Measurements from ENCODE around the gene NELL1.
"Not testable (repeated sequence)": the region's sequence is repeated elsewhere in the genome, so short reads cannot be mapped to it uniquely, and the experiment has no call there.

The NELL1 gene

GRCh38 chr11:21205205-21205604, 535.8 kb downstream of the NELL1 start:
- no peak for DNase-seq (ENCODE audit: low read depth)

DNA sequence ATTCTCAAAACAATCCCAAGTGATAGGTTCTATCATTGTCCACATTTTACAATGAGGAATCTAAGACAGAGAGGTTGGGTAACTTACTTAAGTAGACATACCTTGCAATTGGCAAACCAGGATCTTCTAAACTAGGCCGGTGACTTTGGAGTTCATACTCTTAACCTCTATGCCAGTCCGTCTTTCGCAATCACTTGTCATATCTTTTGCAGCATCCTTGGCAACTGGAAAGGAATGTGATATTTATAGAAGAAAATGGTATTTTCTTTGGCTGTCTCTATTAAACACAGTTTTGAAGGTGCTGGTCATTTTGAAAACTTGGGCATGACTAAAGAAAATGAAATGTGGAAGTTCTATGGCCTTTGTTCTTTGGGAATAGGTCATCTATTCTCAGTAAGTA, 556.5 kb downstream of the NELL1 start:
- DNase-seq (ENCODE audit: low read depth), result no peak

DNA sequence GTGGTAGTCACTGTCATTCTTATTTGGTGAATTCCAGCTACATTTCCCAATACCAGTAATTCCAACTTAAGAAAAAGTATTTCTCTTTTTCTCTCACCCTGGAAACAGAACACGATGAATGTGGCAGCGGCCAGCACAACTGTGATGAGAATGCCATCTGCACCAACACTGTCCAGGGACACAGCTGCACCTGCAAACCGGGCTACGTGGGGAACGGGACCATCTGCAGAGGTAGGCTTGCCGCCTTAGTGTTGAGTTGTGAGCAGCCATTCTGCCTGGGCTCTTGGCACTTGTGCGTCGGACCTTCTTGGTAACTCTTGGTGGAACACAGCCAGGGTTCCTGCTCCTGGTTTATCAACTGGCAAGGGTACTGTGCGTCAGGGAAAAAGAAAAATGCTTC, 559.8 kb downstream of the NELL1 start:
- no peak for DNase-seq (ENCODE audit: low read depth)

DNA sequence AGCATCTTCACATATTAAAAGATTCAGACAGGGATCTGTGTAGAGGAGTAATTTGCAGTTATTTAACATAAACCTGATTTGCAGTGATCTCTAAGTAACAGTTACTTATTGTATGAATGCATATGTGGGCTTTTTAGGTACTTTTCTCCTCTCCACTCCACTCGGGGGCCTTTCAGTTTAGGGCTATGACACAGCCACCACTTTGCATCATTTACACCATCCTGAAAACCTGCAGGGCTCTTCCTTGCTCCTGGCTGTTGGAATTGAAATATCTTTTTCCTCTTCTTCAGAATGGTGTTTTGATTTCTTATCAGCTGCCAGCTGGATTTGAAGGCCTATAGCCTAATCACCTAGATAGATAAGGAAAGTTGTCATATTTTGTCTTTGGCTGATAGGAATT, 580.8 kb downstream of the NELL1 start:
- no peak for DNase-seq (ENCODE audit: low read depth)

DNA sequence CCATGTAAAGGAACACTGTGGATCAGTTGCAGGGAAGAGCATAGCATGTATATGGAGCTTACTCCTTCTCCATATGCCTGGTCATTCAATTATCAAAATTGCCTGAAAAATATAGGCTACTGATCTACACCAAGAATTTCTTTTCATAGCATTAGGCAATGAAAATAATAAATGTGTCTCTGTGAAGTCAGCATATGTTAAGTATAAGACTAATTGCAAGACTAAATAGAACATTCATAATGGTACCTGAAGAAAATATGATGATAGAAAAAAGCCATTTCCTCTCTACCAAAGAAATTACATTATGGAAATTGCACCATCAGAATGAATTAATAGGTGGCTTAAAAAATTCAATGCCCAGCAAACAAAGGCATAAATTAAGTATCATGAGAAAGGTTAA, 584.7 kb downstream of the NELL1 start:
- DNase-seq (ENCODE audit: low read depth), result no peak

DNA sequence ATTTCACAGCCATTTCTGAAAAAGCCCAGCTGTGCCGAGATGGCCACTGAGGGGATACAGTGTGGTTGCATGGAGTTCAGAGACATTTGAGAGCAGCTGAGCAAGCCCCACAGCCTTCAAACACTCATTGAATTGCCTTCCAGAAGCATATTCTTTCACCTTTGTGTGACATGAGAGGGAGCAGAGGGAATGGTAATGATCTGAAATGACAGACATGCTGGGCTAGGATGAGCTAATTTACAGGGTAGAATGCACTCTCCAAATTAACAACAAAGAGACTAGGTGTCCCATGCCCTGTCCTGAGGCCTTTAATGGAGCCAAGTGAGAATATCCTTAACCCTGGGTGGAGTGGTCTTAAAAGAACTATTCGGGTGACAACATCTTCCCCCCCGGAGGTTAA, 585.4 kb downstream of the NELL1 start:
- DNase-seq (ENCODE audit: low read depth), result no peak

DNA sequence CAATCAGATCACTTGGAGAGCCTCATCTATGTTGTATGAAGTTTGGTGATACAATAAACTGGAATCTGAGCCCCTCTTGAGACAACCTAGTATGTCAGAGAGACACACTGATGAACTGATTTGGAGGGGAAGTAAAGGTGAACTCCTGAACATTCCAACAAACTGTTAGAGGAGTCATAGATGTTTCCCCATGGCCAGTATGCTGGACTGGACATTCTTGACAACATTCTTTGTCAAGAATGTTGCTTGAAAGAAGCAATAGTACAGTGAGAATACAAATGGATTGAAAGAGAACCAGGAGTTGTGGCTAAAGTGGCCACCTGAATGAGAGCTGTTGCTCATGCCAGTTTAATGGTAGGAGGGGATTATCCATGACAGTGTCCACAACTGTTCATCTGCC, 588.1 kb downstream of the NELL1 start:
- no peak for DNase-seq (ENCODE audit: low read depth)

DNA sequence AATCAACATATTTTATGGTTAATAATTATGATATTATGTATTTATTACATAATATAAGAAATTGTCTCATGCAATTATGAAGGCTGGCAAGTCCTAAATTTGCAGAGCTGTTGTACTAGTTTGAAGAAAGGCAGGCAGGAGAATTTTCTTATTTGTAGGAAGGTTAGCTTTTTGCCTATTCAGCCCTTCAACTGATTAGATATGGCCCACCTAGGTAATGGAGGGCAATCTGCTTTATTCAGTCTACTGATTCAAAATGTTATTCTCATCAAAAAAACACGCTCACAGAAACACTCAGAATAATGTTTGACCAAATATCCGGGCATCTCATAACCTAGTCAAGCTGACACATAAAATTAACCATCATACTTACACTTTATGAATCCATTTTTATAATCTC, 589.0 kb downstream of the NELL1 start:
- no peak for DNase-seq (ENCODE audit: low read depth)

GRCh38 chr11:21260101-21260500, 590.7 kb downstream of the NELL1 start:
- DNase-seq (ENCODE audit: low read depth), result no peak

- DNase-seq (ENCODE audit: low read depth), result no peak
Measured at GRCh38 chr11:21262992-21263391, 593.6 kb downstream of the NELL1 start.

DNA sequence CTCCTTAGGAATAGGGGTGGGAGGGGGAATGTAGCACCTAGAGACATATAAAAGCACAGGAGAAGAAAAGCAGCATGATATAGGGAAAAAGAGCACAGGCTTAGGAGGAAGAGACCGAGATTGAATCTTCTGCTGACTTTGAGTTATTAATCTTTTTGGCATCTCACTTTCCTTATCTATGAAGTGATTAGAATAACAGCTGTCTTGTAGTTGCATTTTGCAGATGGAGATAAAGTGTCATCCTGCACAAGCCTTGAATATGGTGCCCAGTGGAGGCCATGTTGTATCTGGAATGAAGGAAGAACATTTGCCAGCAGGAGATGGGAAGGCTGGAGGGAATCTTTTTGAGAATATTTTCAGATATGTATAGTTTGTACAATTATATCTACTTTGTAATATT, 594.7 kb downstream of the NELL1 start:
- no peak for DNase-seq (ENCODE audit: low read depth)

DNA sequence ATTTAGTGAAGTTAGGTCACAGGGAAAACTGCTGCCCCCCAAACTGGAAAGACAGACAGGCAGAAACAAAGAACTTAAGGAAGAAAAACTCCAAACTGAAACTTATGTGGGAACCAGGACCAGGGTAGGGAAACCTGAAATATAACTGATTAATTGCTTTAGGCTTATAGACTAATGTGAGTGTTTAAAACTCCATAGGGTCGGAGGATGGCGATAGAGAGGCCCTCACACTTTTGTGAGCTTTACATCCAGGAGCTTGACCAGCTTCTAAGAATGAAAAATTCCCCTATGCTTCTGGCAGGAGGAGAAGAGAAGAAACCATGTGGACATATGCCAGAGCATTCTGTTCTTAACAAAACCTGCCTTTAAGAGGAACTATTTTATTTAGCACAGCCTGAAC, 598.6 kb downstream of the NELL1 start:
- DNase-seq (ENCODE audit: low read depth), result no peak

DNA sequence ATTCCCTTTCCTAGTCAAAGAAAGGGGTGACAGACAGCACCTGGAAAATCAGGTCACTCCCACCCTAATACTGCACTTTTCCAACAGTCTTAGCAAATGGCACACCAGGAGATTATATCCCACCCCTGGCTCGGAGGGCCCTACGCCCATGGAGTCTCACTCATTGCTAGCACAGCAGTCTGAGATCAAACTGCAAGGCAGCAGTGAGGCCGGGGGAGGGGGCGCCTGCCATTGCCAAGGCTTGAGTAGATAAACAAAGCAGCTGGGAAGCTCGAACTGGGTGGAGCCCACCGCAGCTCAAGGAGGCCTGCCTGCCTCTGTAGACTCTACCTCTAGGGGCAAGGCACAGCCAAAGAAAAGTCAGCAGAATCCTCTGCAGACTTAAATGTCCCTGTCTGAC, 602.8 kb downstream of the NELL1 start:
- DNase-seq (ENCODE audit: low read depth), result not testable (repeated sequence)

DNA sequence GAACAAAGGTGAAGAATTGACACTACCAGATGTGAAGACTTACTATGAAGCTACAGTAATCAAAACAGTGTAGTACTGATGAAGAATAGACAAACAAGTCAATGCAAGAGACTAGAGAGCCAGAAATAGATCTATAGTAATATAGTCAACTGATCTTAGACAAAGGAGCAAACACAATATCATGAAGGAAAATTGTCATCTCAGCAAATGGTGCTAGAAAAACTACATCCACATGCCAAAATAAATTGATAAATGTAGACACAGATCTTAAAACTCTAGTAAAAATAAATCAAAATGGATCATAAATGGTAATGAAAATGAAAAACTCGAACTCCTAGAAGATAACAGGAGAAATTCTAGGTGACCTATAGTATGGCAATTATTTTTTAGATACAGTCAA, 609.5 kb downstream of the NELL1 start:
- no peak for DNase-seq (ENCODE audit: low read depth)

GRCh38 chr11:21285104-21285503, 615.7 kb downstream of the NELL1 start:
- DNase-seq (ENCODE audit: low read depth), result no peak

DNA sequence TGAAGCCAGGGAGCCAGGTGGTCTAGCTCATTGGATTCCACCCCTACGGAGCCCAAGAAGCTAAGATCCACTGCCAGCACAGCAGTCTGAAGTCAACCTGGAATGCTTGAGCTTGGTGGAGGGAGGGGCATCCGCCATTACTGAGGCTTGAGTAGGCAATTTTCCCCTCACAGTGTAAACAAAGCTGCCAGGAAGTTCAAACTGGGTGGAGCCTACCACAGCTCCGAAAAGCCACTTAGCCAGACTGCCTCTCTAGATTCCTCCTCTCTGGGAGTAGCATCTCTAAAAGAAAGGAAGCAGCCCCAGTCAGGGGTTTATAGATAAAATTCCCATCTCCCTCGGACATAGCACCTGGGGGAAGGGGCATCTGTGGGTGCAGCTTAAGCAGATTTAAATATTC, 620.3 kb downstream of the NELL1 start:
- DNase-seq (ENCODE audit: low read depth), result no peak

DNA sequence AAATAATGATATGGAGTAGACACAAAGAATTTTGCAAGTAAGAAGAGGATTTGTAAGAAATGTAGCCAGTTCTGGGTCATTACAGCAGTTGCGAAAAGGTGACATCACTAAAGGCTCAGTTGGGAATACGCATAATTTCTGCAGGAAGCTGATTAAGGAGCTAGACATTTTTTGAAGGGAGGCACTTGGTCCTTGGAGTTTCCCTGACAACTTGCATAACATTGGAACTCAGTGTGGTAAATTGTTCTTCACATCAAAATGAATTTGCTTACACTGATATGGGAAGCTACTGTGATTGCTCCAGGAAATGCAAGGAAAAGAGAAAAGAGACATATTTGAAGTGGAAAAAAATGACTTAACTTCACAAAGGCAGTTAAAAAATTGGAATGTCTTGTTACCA, 626.1 kb downstream of the NELL1 start:
- DNase-seq (ENCODE audit: low read depth), result no peak

GRCh38 chr11:21301981-21302380, 632.6 kb downstream of the NELL1 start:
- DNase-seq (ENCODE audit: low read depth), result no peak

DNA sequence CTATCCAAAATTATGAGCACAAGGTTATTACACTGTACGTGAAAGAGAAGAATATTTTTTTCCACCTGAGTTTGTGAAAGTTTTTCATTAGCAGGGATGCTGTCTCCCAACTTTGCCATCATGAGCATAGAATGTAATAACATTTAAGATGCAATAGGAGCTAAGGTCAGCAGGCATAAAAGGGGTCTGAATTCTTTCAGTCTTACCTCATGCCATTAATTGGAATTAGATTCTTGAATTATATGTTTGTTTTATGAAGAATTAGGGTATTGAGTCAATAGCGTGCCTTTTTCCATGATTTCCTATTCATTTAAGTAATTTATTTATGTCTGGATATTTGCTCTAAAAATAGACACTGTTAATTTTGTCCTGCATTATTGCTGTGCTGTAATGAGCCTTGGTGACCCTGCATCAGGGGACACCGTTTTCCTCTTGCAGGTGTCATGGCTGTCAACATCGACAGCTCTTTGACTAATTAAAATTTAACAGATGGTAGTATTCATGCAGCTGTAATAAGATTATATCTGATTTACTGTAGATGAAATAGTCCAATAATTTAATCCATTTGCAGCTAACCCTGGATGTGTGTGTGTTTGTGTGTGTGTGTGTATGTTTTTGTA, 637.5 kb downstream of the NELL1 start:
- no peak for DNase-seq (ENCODE audit: low read depth)

DNA sequence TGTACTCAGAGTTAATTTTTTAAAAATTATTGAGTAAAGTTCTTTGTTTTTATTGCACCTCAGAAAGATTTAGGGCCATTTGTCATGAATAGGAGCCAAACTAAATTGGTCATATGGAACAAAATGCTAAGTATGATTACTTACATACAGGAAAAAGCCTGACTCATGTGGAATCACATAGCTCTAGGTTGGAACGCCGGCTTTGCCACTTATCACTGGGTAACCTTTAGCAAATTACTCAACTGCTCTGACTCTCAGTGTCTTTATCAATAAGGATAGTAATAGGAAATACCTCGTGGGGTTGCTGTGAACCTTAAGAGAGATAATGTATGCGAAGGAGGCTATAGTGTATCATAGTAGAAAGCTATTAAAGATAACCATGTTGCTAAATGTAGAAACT, 638.5 kb downstream of the NELL1 start:
- no peak for DNase-seq (ENCODE audit: low read depth)

GRCh38 chr11:21316591-21316990, 647.2 kb downstream of the NELL1 start:
- DNase-seq (ENCODE audit: low read depth), result no peak

DNA sequence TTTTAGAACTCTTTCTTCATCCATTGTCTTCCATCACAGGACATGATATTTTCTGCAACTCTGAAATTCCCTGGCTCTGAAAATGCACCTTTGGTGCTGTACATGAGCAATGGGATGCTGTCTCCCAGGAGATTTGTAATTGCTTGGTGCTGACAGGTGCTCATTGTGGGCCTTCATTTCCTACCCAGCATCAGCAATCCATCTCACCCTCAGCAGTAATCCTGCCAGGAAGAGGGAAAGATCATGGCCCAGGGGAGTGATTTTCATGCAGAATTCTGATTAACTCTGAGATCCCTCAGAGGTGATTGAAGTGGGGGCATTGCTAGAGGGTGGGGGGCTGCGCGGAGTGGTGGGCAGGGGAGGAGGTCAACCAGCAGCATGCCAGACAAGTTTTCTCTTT, 651.7 kb downstream of the NELL1 start:
- no peak for DNase-seq (ENCODE audit: low read depth)

DNA sequence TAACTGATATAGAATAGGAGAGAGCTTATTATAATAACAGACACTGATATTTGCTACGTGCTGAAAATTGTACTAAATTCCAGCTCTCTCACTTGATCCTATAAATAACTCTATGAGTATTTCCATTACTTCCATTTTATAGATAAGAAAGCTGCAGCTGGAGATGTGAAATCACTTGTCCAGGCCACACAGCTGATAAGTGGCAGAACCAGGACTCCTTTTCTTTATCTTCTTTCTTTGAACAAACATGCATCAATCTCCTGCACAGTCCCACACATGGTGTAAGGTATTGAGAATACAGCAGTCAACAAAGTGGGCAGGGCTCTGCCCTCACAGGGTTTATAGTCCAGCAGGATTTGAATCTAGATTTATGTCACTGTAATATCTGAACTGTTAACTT, 652.1 kb downstream of the NELL1 start:
- DNase-seq (ENCODE audit: low read depth), result no peak

GRCh38 chr11:21323617-21324016, 654.2 kb downstream of the NELL1 start:
- no peak for DNase-seq (ENCODE audit: low read depth)

GRCh38 chr11:21343204-21343603, 673.8 kb downstream of the NELL1 start:
- no peak for DNase-seq (ENCODE audit: low read depth)

All from activated T-cell treated with anti-CD3 and anti-CD28 coated beads for 1 hour (primary cell).